CD4-positive, alpha-beta T cell treated with Interleukin-21 for 1 hour (primary cell): ENCODE measurements around the gene PCSK6.

ENCODE experiments used
- DNase-seq: peaks from one replicate; pipeline ENCODE4 v3.0.0-alpha.2; 2020

Gene PCSK6

GRCh38 chr15:101498717-101499480, 9.4 kb upstream of the PCSK6 start:
- DNase-seq = no peak

- no peak for DNase-seq
These were observed 8.7 kb upstream of the PCSK6 start for GRCh38 chr15:101498076-101498716.

GRCh38 chr15:101497484-101498034, 8.1 kb upstream of the PCSK6 start:
- DNase-seq = no peak

- no peak for DNase-seq
These were observed 7.5 kb upstream of the PCSK6 start for GRCh38 chr15:101497017-101497416.

- no peak for DNase-seq
These were observed 6.9 kb upstream of the PCSK6 start for GRCh38 chr15:101496198-101496986.

GRCh38 chr15:101495334-101496197, 6.1 kb upstream of the PCSK6 start:
- no peak for DNase-seq

GRCh38 chr15:101494251-101494796, 4.8 kb upstream of the PCSK6 start:
- DNase-seq = no peak

GRCh38 chr15:101492766-101493692, 3.5 kb upstream of the PCSK6 start:
- no peak for DNase-seq

GRCh38 chr15:101491734-101492640, 2.5 kb upstream of the PCSK6 start:
- DNase-seq = no peak

GRCh38 chr15:101490922-101491733, 1.6 kb upstream of the PCSK6 start:
- DNase-seq = no peak

- no peak for DNase-seq
These were observed 943 bp upstream of the PCSK6 start for GRCh38 chr15:101490408-101490891.

- no peak for DNase-seq
These were observed 289 bp downstream of the PCSK6 start for GRCh38 chr15:101489237-101489598.

GRCh38 chr15:101488300-101489164, 975 bp downstream of the PCSK6 start:
- DNase-seq = no peak

- DNase-seq = no peak
These were observed 2.6 kb downstream of the PCSK6 start for GRCh38 chr15:101486696-101487459.

- DNase-seq = no peak
These were observed 6.0 kb downstream of the PCSK6 start for GRCh38 chr15:101483462-101483861.

- DNase-seq = no peak
These were observed 6.8 kb downstream of the PCSK6 start for GRCh38 chr15:101482526-101483371.
